ENCODE measurements around the gene LMLN.

DNA sequence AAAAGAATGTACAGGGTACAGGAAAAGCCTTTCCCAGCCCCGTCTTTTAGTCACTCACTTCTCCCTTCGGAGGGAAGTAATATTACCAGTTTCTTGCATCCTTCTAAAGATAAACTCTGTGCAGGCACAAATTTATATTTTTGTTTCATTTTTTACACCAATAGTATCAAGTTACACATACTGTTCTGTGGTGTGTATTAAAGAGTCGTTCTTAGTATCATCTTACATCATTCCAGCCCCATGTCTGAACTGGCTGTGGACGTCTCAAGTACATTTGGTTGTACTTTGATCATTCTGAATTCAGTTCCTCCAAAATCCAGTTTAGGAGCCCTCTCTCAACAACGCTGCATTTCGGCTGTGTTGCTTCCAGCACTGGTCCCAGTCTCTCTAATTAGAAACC lies 68.7 kb downstream of the LMLN start:
- TF ChIP-seq SUZ12 (IDR thresholded peaks at IDR 0.05; ENCODE audit: extremely low read depth, insufficient read depth, insufficient read length): no peak
- TF ChIP-seq ZNF274 (IDR thresholded peaks at IDR 0.05; ENCODE audit: low read depth, low read length): no peak
- no peak for TF ChIP-seq YY1 (IDR thresholded peaks at IDR 0.05; ENCODE audit: insufficient read depth, insufficient read length)
